K562 (cell line): Measurements from ENCODE around the gene ABHD17C. TPM values are rescaled to one million over a fixed set of nuclear protein-coding genes. Genes with fewer than 3 reads are reported as not detected.

ENCODE experiments used
- BHLHE40 ChIP-seq: IDR thresholded peaks from 2 replicates; pipeline ENCODE4 v1.6.1; 2011; ENCODE audit warnings: low read length, improper control_type of control experiment
- CBX1 ChIP-seq: sonication (generic); IDR thresholded peaks from 2 replicates; pipeline ENCODE4 v1.6.1; 2016; ENCODE audit warnings: antibody characterized with exemption, low read depth, mild to moderate bottlenecking
- GTF3C2 ChIP-seq: IDR thresholded peaks from 3 replicates; pipeline ENCODE4 v1.6.1; 2011; ENCODE audit warnings: borderline replicate concordance, mild to moderate bottlenecking, moderate library complexity; ENCODE audit not compliant: insufficient read length; ENCODE audit errors: extremely low read depth
- KLF16 ChIP-seq: IDR thresholded peaks from 2 replicates; pipeline ENCODE4 v1.6.1; 2016; ENCODE audit warnings: antibody characterized with exemption
- NONO ChIP-seq, 2 experiments: fragments of 200-400 bp in 1 of 2; fragments of 450-650 bp in 1 of 2; formaldehyde crosslinking in 1 of 2; IDR thresholded peaks; 2 replicates each; pipeline ENCODE4 v1.6.1; 2017; ENCODE audit warnings: low read depth in 2 of 2, mild to moderate bottlenecking in 2 of 2, moderate library complexity in 2 of 2, low read length in 1 of 2
- PBX2 ChIP-seq, 2 experiments: IDR thresholded peaks in 1 of 2; conservative IDR thresholded peaks in 1 of 2; 2 replicates each; pipeline ENCODE4 v1.6.1; 2016; ENCODE audit warnings: low read depth in 2 of 2, mild to moderate bottlenecking in 1 of 2, missing compliant biosample characterization in 1 of 2, missing genetic modification characterization in 1 of 2, moderate library complexity in 1 of 2
- PHTF2 ChIP-seq: fragments of 250-450 bp; sonication (Bioruptor Pico); IDR thresholded peaks from 2 replicates; pipeline ENCODE4 v1.5.0; 2021; ENCODE audit warnings: mild to moderate bottlenecking
- PTTG1 ChIP-seq: fragments of 450-650 bp; IDR thresholded peaks from 2 replicates; pipeline ENCODE4 v1.6.1; 2016; ENCODE audit warnings: low read depth, mild to moderate bottlenecking, missing genetic modification characterization, missing compliant biosample characterization
- THAP12 ChIP-seq: fragments of 250-450 bp; sonication (Bioruptor Pico); IDR thresholded peaks from 2 replicates; pipeline ENCODE4 v1.9.0; 2021; ENCODE audit warnings: mild to moderate bottlenecking, inconsistent platforms
- ZNF445 ChIP-seq: fragments of 250-450 bp; sonication (Bioruptor Pico); IDR thresholded peaks from 2 replicates; pipeline ENCODE4 v1.4.0; 2020; ENCODE audit warnings: low read depth, mild to moderate bottlenecking, moderate library complexity
- polyA plus RNA-seq, 8 experiments: library from polyadenylated mRNA; depleted of rRNA in 4 of 8; stranded (reverse) in 5 of 8; unstranded in 3 of 8; fragments of >200 nt; fragmentation: Nextera tagmentation in 2 of 8; fragmentation: Illumina TruSeq in 1 of 8; extraction: Ambion mirVana in 2 of 8; extraction: Trizol in 1 of 8; gene quantifications; 2 replicates each; pipeline versions ENCODE4 v1.2.1 to v1.2.3, GENCODE V29; 2011 to 2014; ENCODE audit warnings: inconsistent platforms in 1 of 8, missing spikeins in 1 of 8
- total RNA-seq, 7 experiments: library from RNA; depleted of rRNA in 6 of 7; stranded (reverse); fragments of >200 nt in 6 of 7; fragmentation: Illumina TruSeq in 2 of 7; extraction: Trizol in 2 of 7; gene quantifications; 2 replicates each; pipeline versions ENCODE4 v1.2.1 to v1.2.3, GENCODE V29; 2011 to 2021; ENCODE audit warnings: low replicate concordance in 1 of 7

ABHD17C gene
- total and polyA plus RNA-seq, 9 of the 15 experiments (the other 6 are each of a cell fraction or from before 2014, with no cell fraction given) = 0.04 to 0.42 (median 0.19) TPM; not detected in 1

GRCh38 chr15:80776420-80777045, 81.4 kb downstream of the ABHD17C start (continued):
- TF ChIP-seq GTF3C2 = no peak
- no peak for TF ChIP-seq BHLHE40
- TF ChIP-seq NONO (IDR thresholded peaks at IDR 0.05; ENCODE audit: low read depth in 2 of 2, low read length in 1 of 2) = no peak
- TF ChIP-seq CBX1 = no peak
- TF ChIP-seq PHTF2 (CRISPR knock-in tag) = no peak
- TF ChIP-seq ZNF445 (CRISPR knock-in tag) = no peak
- TF ChIP-seq PTTG1 = no peak
- TF ChIP-seq THAP12 (CRISPR knock-in tag) = no peak
- 0 out of 2 replicates have a peak, but pooled peaks have one; percentile 11 for TF ChIP-seq KLF16
- no peak for TF ChIP-seq PBX2 (CRISPR knock-in tag; IDR thresholded peaks at IDR 0.05; ENCODE audit: low read depth)
- TF ChIP-seq PBX2 (tag; conservative IDR thresholded peaks at IDR 0.05; ENCODE audit: low read depth) = no peak
